ENCODE results near the gene GRIP2.

Gene GRIP2

DNA sequence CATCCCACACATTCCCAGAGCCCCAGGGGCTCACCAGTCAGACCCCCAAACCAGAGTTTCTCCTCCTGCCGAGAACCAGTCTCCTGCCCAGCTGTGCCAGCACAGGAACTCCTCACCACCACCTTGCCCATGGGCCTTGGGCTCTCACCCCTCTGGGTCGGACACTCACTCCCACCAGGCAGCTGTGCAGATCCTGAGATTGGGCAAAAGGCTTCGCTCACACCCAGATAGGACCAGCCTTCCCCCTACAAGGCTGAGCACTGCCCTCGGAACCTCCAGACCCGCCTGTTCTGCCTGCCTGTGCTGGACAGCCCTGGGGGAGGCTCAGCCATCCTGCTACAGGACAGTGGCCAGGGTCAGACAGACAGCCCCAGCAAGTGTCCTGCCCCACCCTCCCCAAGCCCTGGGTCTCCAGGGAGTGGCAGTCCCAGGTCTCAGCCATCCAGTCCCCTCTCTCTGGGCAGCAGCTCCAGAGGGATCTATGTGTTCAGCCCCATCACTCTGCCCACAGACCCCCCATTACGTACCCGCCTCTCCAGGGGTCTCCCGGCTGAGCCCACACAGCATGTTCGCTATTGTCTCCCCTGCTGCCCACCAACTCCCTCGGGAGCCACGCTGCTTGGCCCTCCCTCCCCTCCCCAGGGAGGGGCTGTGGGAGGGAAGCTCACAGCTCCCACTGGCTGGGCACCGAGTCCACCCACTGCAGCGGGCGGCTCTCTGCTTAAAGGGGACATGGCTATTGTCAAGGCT is at the start of gene GRIP2:
TSS of gene GRIP2 (minus strand) at position 601 of the 750 bp plus-strand sequence. CDS start at position 567, 34 bp downstream.
- Histone ChIP-seq H3K36me3 (ENCODE audit: insufficient read depth, low read depth, low read length) (no peaks in the 10 kb centered on the region), H3K9ac (ENCODE audit: low read depth, low read length) (no peak within 1 kb of the TSS), H3K4me1 (ENCODE audit: insufficient read depth, low read length) (peaks cover 18% of the 10 kb centered on the region; the same call in 1 of the 2 replicates), H3K27me3 (ENCODE audit: insufficient read depth, low read length) (no peaks in the 10 kb centered on the region), H3K9me3 (ENCODE audit: insufficient read depth, low read depth, low read length) (no peaks in the 10 kb centered on the region), H3K27ac (ENCODE audit: low read length) (no peak within 1 kb of the TSS), H3K4me3 (ENCODE audit: low read length) (no peak within 1 kb of the TSS)

DNA sequence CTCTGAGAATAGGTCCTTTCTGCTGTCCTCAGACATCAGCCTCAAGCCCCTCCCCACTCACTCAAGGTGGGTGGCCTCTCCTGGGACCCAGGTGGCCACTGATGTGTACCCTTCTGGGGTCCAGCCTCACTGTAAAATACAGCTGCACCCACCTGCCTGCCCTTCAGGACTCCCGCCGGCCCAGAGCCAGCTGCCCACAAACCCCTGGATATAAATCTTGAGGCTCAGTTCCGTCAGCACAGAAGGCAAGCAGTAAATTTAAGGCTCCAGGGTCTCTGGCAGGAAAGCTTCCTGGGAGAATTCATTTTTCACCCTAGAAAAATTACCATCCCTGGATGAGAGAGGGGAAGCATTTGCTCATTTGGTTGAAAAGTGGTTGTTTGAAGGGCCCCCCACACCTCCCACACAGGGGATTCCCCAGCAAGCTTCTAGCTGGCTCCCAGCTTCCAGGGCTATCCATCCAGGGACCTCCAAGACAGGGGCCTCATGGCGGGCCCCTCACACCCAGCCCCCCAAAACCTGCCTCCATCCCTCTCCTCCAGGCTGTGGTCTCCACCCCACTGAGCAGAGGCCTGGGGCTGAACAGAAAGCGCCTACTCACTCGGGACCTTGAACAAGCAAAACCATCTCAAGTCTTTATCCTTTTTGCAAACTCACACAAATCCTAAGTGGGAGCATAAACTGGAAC is 48.4 kb upstream of the GRIP2 start:
- no peak overlapping the region for H3K4me3 ChIP-seq (ENCODE audit: low read length)
- H3K27ac ChIP-seq (ENCODE audit: low read length) = no peak overlapping the region
- no peaks in the 10 kb centered on the region for H3K36me3 ChIP-seq (ENCODE audit: insufficient read depth, low read depth, low read length)
- peaks cover 5% of the 10 kb centered on the region; the same call in 1 of the 2 replicates for H3K4me1 ChIP-seq (ENCODE audit: insufficient read depth, low read length)
- H3K27me3 ChIP-seq (ENCODE audit: insufficient read depth, low read length) = no peaks in the 10 kb centered on the region
- no peaks in the 10 kb centered on the region for H3K9me3 ChIP-seq (ENCODE audit: insufficient read depth, low read depth, low read length)
- no peak overlapping the region for H3K9ac ChIP-seq (ENCODE audit: low read depth, low read length)

DNA sequence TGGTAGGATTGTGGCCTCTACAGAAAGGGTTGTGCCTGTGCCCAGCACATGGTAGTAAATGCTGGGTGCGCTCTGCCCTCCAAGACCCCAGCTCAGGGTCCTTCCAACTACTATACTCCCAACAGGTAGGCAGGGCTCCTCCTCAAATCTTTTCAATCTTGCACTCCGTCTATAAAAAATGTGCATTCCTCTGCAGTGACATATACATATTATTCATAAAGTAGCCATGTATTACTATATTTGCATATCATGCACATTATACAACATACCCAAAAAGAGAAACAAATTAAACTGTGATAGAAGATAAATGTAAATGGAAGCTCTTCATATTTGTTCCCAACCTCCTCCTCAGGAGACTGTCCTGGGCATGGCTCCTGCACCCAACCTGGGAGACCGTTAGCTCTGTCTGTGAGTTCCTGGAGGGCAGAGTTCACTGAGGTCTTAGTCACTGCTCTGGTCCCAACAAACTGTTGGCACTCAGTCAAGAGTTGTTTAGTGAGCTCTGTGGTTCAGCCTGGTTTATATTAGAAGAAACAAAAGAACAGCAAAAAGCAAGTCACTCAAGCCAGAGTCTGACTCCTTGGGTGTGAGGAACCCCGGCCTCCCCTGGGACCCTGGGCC is 47.7 kb upstream of the GRIP2 start:
- no peaks in the 10 kb centered on the region for H3K27me3 ChIP-seq (ENCODE audit: insufficient read depth, low read length)
- H3K4me1 ChIP-seq (ENCODE audit: insufficient read depth, low read length) = peaks cover 5% of the 10 kb centered on the region; the same call in 1 of the 2 replicates
- H3K9ac ChIP-seq (ENCODE audit: low read depth, low read length) = no peak overlapping the region
- no peak overlapping the region for H3K27ac ChIP-seq (ENCODE audit: low read length)
- H3K4me3 ChIP-seq (ENCODE audit: low read length) = no peak overlapping the region
- H3K36me3 ChIP-seq (ENCODE audit: insufficient read depth, low read depth, low read length) = no peaks in the 10 kb centered on the region
- no peaks in the 10 kb centered on the region for H3K9me3 ChIP-seq (ENCODE audit: insufficient read depth, low read depth, low read length)

DNA sequence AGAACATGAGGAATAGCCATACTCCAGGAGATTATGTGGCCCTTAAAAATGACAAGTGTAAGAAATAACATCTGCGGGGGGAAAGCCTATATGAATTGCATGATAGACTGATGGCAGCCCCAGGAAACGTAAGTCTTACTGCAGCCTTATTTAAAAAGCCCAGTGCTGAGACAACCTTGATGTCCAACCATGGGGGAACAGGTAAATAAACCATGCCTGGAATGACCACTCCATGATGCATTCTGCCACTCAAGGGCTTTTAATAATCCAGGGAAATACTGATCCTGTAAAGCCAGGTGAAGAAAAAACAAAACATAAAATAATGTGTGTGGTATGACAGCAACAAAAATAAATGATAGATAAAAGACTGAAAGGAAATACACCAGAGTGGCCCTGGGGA is 46.5 kb upstream of the GRIP2 start:
- no peaks in the 10 kb centered on the region for H3K36me3 ChIP-seq (ENCODE audit: insufficient read depth, low read depth, low read length)
- no peak overlapping the region for H3K9ac ChIP-seq (ENCODE audit: low read depth, low read length)
- no peaks in the 10 kb centered on the region for H3K27me3 ChIP-seq (ENCODE audit: insufficient read depth, low read length)
- no peak overlapping the region for H3K4me3 ChIP-seq (ENCODE audit: low read length)
- no peak overlapping the region for H3K27ac ChIP-seq (ENCODE audit: low read length)
- H3K4me1 ChIP-seq (ENCODE audit: insufficient read depth, low read length) = peaks cover 5% of the 10 kb centered on the region; the same call in 1 of the 2 replicates
- no peaks in the 10 kb centered on the region for H3K9me3 ChIP-seq (ENCODE audit: insufficient read depth, low read depth, low read length)

DNA sequence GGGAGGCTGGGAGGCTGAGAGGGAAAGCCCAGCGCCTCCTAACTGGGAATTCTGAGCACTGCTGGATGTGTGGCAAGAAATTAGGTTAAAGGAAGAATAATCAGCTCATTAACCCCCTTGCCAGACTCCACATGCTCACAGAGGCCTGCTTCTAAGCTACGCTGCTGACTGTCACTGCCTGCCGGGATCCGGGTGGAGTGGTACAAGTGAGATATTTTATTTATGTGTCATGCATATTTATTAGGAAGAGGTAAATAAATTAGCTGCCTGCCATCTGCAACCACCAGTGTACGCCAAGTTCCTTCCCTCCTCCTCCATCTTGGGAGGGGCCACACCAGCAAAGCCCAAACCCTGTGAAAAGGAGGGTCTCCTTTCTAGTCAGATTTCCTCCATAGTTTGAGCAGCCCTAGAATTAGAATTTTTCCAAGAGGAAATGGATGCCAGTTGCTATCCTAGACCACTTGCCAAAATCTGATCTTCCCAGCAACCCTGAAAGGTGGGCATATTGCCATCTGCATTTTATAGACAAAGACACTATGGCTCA is 43.5 kb upstream of the GRIP2 start:
- H3K9ac ChIP-seq (ENCODE audit: low read depth, low read length) = no peak overlapping the region

DNA sequence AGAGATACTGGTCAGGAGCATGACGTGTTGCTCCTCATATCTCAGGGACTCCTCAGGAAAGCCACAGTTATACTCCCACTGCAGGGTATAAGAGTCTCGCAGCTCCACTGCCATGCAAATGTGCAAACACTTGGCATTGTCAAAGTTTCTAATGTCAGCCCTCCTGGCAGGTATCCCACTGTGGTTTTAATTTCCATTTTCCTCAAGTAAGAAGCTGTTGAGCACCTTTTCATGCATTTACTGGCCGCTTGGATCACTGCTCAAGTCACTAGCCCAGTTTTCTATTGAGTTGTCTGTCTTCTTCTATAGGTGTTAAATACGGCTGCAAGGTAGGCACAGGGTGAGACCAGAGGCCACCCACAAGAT is 41.9 kb upstream of the GRIP2 start:
- Histone ChIP-seq H3K9ac (ENCODE audit: low read depth, low read length) (no peak overlapping the region), H3K4me3 (ENCODE audit: low read length) (no peak overlapping the region), H3K36me3 (ENCODE audit: insufficient read depth, low read depth, low read length) (no peaks in the 10 kb centered on the region), H3K4me1 (ENCODE audit: insufficient read depth, low read length) (no peaks in the 10 kb centered on the region), H3K27me3 (ENCODE audit: insufficient read depth, low read length) (no peaks in the 10 kb centered on the region), H3K27ac (ENCODE audit: low read length) (no peak overlapping the region), H3K9me3 (ENCODE audit: insufficient read depth, low read depth, low read length) (no peaks in the 10 kb centered on the region)

More for the DNA sequence above, 43.5 kb upstream of the GRIP2 start:
- H3K4me1 ChIP-seq (ENCODE audit: insufficient read depth, low read length) = no peaks in the 10 kb centered on the region
- H3K9me3 ChIP-seq (ENCODE audit: insufficient read depth, low read depth, low read length) = no peaks in the 10 kb centered on the region
- H3K36me3 ChIP-seq (ENCODE audit: insufficient read depth, low read depth, low read length) = no peaks in the 10 kb centered on the region
- no peaks in the 10 kb centered on the region for H3K27me3 ChIP-seq (ENCODE audit: insufficient read depth, low read length)
- H3K4me3 ChIP-seq (ENCODE audit: low read length) = no peak overlapping the region
- no peak overlapping the region for H3K27ac ChIP-seq (ENCODE audit: low read length)

DNA sequence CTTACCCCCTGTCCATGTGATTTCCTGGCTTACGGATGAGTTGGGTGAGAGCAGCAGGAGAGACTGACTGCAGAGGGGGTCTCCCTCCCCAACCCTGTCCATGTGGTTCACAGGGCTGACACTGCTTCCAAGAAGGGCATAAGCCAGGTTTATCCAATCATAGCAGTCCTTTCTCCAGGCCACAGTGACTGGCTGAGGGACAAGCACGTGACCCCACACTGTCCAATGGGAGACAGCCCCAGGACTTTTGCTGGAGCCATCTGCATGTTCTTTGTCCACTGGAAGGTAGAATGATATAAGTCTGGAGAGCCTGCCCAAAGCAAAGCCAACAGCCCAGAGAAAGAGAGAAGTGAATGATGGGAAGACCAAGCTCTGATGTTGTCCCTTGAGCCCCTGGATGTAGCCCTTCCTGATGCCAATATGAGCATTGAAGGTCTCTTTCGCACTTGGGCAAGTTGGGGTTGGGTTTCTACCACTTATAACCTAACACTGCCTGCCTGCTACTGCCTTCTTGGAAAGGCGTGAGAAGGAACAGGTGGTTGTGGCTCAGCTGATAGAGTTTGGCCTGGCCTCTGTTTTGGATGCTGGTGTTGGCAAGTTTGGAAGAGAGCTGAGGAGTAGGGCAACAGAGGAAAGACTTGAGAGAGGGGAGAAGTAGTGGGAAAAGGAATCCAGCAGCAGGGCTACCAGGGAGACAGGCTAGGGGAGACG is 41.3 kb upstream of the GRIP2 start:
- no peak overlapping the region for H3K27ac ChIP-seq (ENCODE audit: low read length)
- no peak overlapping the region for H3K9ac ChIP-seq (ENCODE audit: low read depth, low read length)
- no peak overlapping the region for H3K4me3 ChIP-seq (ENCODE audit: low read length)
- no peaks in the 10 kb centered on the region for H3K36me3 ChIP-seq (ENCODE audit: insufficient read depth, low read depth, low read length)
- no peaks in the 10 kb centered on the region for H3K9me3 ChIP-seq (ENCODE audit: insufficient read depth, low read depth, low read length)
- no peaks in the 10 kb centered on the region for H3K4me1 ChIP-seq (ENCODE audit: insufficient read depth, low read length)
- H3K27me3 ChIP-seq (ENCODE audit: insufficient read depth, low read length) = no peaks in the 10 kb centered on the region

DNA sequence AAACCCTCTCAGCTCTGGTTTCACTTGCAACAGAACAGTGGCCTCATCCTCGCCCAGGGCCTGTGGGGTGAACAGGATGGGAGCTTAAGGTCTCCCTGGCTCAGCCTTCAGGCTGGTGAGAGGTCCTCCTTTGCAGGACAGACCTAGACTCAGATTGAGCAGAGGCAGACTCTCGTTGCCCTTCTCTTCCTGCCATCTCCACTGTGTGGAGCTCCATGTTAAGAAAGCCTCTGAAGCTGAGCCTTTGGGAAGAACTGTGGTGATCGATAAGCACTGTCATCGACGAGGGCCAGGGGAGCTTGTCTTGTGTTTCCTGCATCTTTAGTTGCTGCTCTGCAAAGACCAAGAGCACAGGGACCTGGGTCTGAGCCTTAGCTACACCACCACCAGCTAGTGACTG is 37.8 kb upstream of the GRIP2 start:
- Histone ChIP-seq H3K27ac (ENCODE audit: low read length) (no peak overlapping the region), H3K9me3 (ENCODE audit: insufficient read depth, low read depth, low read length) (no peaks in the 10 kb centered on the region), H3K9ac (ENCODE audit: low read depth, low read length) (no peak overlapping the region), H3K4me1 (ENCODE audit: insufficient read depth, low read length) (no peaks in the 10 kb centered on the region; the same call in 1 of the 2 replicates), H3K27me3 (ENCODE audit: insufficient read depth, low read length) (no peaks in the 10 kb centered on the region), H3K4me3 (ENCODE audit: low read length) (no peak overlapping the region), H3K36me3 (ENCODE audit: insufficient read depth, low read depth, low read length) (no peaks in the 10 kb centered on the region)

DNA sequence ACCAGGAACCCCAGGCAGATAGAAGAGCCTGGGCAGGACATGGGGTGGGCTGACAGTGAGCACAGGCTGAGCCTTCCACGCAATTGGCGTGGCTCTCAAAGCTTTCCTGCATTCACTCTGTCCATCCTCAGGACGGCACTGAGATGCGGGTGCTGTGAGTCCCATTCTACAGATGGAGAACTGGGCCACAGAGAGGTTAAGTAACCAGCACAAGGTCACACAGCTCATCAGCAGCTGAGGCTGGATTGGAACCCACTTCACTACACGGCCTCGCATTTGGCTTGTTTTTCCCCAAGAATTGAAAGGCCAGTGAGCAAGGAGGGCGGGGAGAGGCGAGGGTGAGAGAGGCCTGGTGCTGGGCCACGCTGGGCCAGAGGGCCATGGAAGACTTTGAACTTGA is 36.0 kb upstream of the GRIP2 start:
- Histone ChIP-seq H3K27me3 (ENCODE audit: insufficient read depth, low read length) (no peaks in the 10 kb centered on the region), H3K36me3 (ENCODE audit: insufficient read depth, low read depth, low read length) (no peaks in the 10 kb centered on the region), H3K4me3 (ENCODE audit: low read length) (no peak overlapping the region), H3K4me1 (ENCODE audit: insufficient read depth, low read length) (no peaks in the 10 kb centered on the region; the same call in 1 of the 2 replicates), H3K27ac (ENCODE audit: low read length) (no peak overlapping the region), H3K9ac (ENCODE audit: low read depth, low read length) (no peak overlapping the region), H3K9me3 (ENCODE audit: insufficient read depth, low read depth, low read length) (no peaks in the 10 kb centered on the region)

DNA sequence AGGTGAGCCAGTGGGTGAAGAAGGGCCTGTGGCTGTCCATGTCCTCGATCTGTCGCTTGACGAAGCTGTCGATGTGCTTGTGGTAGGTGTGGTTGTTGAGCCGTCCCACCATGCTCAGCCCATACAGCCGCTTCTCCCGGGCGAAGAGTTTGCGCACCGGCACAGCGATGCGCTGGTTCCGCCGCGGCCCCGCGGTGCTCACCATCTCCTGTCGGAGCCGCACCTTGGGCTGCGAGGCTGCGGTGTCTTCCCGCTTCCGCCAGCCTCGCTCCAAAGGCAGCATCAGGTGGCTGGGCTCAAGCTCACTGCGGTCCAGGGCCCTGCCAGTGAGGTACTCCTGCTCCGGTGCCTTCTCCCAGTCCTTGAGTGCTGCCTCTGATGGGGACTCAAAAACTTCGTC is 34.0 kb upstream of the GRIP2 start:
- Histone ChIP-seq H3K27me3 (ENCODE audit: insufficient read depth, low read length) (no peaks in the 10 kb centered on the region), H3K9ac (ENCODE audit: low read depth, low read length) (no peak overlapping the region), H3K4me1 (ENCODE audit: insufficient read depth, low read length) (peaks cover 5% of the 10 kb centered on the region; the same call in 1 of the 2 replicates), H3K9me3 (ENCODE audit: insufficient read depth, low read depth, low read length) (no peaks in the 10 kb centered on the region), H3K27ac (ENCODE audit: low read length) (no peak overlapping the region), H3K36me3 (ENCODE audit: insufficient read depth, low read depth, low read length) (no peaks in the 10 kb centered on the region), H3K4me3 (ENCODE audit: low read length) (no peak overlapping the region)

DNA sequence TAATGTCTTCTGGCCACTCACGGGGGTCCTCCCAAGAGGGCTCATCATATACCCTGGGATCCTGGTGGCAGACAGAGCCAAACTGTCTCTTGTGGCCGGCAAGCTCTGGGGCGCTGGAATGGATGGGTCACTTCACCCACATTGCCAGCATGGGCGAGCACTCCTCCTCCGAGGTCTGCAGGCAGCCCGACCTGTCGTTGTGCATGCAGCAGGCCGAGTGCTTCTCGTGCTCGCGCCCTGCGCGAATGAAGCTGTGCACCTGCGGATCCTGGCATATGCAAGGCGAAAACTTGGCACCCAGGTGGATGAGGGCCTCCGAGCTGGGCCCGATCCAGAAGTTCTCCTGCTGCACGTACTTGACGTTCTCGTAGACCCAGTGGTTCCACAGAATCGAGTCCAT is 33.6 kb upstream of the GRIP2 start:
- Histone ChIP-seq H3K27me3 (ENCODE audit: insufficient read depth, low read length) (no peaks in the 10 kb centered on the region), H3K4me1 (ENCODE audit: insufficient read depth, low read length) (peaks cover 7% of the 10 kb centered on the region; the same call in 1 of the 2 replicates), H3K9me3 (ENCODE audit: insufficient read depth, low read depth, low read length) (no peaks in the 10 kb centered on the region), H3K4me3 (ENCODE audit: low read length) (no peak overlapping the region), H3K9ac (ENCODE audit: low read depth, low read length) (no peak overlapping the region), H3K27ac (ENCODE audit: low read length) (no peak overlapping the region), H3K36me3 (ENCODE audit: insufficient read depth, low read depth, low read length) (no peaks in the 10 kb centered on the region)
